Suprapubic skin (tissue), 4 donors: ENCODE data around the gene SLC9A8. TPM values are rescaled to one million over a fixed set of nuclear protein-coding genes. Genes with fewer than 3 reads are reported as not detected.
A peak's percentile ranks its signal among the peaks of the same experiment; 100 is the strongest.
"Not testable (repeated sequence)": the region's sequence is repeated elsewhere in the genome, so short reads cannot be mapped to it uniquely, and the experiment has no call there.

Experiments
- DNase-seq, 2 donors: peaks; one replicate each; pipeline ENCODE4 v3.0.0-alpha.2; 2019; ENCODE audit warnings: low spot score in 2 of 2
- H3K27ac ChIP-seq: fragments of 200-600 bp; sonication (generic); one replicate; pipeline ENCODE4 v1.5.1; 2019
- H3K27me3 ChIP-seq: fragments of 200-600 bp; sonication (generic); one replicate; pipeline ENCODE4 v1.5.1; 2019
- H3K36me3 ChIP-seq: fragments of 200-600 bp; sonication (generic); one replicate; pipeline ENCODE4 v1.5.1; 2019
- H3K4me1 ChIP-seq: fragments of 200-600 bp; sonication (generic); one replicate; pipeline ENCODE4 v1.5.1; 2019
- H3K4me3 ChIP-seq: fragments of 200-600 bp; sonication (generic); one replicate; pipeline ENCODE4 v1.5.1; 2019; ENCODE audit warnings: mild to moderate bottlenecking
- H3K9me3 ChIP-seq: fragments of 200-600 bp; sonication (generic); one replicate; pipeline ENCODE4 v1.5.1; 2019
- EP300 ChIP-seq: sonication (generic); formaldehyde crosslinking; IDR thresholded peaks from one replicate; pipeline ENCODE4 v1.6.1; 2017; ENCODE audit warnings: antibody characterized with exemption
- POLR2A ChIP-seq, 2 donors: fragments of 450-650 bp; IDR thresholded peaks; one replicate each; pipeline ENCODE4 v1.6.1; 2017; ENCODE audit warnings: antibody characterized with exemption in 2 of 2, mild to moderate bottlenecking in 2 of 2, moderate library complexity in 2 of 2
- POLR2AphosphoS5 ChIP-seq, 3 donors: sonication (generic); formaldehyde crosslinking; IDR thresholded peaks; one replicate each; pipeline ENCODE4 v1.6.1; 2017; ENCODE audit warnings: antibody characterized with exemption in 3 of 3
- WGBS: methylation state at CpG from one replicate; pipeline ENCODE4 v1.1.5; 2018; 5-methylcytosine and 5-hydroxymethylcytosine counted together
- total RNA-seq, 4 donors: library from RNA; depleted of rRNA; stranded (reverse); fragments of >200 nt; gene quantifications; one replicate each; pipeline ENCODE4 v1.1.0, GENCODE V29; 2016
- TF ChIP-seq, protein P1 (sequence below), 2 donors: fragments of 200-600 bp in 1 of 2; fragments of 450-650 bp in 1 of 2; sonication (generic) in 1 of 2; IDR thresholded peaks; one replicate each; pipeline ENCODE4 v1.5.1; 2016 to 2019; ENCODE audit warnings: antibody characterized with exemption in 2 of 2, mild to moderate bottlenecking in 1 of 2, moderate library complexity in 1 of 2

Gene SLC9A8
- total RNA-seq, 4 donors from 2014 or later: 5.7 to 15.6 (median 9.2) TPM

DNA sequence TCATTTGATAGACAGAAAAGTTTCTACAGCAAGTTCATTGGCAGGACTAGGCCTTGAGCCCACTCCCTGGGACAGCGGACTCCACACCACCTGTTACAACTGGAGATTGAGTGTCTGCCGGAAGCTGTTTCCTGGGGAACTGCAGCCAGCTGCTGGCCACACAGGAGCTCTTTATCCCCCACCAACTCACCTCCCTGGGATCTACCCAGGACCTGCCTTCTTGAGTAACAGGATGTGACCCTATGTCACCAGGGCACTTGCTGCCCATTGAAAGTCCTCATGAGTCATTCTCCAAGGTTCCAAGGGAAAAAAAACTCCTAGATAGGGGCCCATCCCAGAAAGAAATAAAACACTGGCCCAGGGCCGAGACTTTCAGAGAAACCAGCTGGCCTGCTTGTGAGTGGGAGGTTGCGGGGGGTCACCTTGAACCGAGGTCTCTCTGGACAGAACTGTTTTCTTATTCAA, 37.4 kb upstream of the SLC9A8 start:
- Histone ChIP-seq H3K36me3 (no peaks in the 10 kb centered on the region), H3K4me1 (peaks cover 34% of the 10 kb centered on the region), H3K9me3 (no peaks in the 10 kb centered on the region), H3K27me3 (no peaks in the 10 kb centered on the region), H3K27ac (no peak overlapping the region), H3K4me3 (no peak overlapping the region)
- DNase-seq: peak in 1 of 2 donors; percentile 70
- no peak for TF ChIP-seq EP300
- no peak for TF ChIP-seq POLR2A (IDR thresholded peaks at IDR 0.05)
- TF ChIP-seq POLR2AphosphoS5 (IDR thresholded peaks at IDR 0.05): no peak
- TF ChIP-seq, protein P1, sequence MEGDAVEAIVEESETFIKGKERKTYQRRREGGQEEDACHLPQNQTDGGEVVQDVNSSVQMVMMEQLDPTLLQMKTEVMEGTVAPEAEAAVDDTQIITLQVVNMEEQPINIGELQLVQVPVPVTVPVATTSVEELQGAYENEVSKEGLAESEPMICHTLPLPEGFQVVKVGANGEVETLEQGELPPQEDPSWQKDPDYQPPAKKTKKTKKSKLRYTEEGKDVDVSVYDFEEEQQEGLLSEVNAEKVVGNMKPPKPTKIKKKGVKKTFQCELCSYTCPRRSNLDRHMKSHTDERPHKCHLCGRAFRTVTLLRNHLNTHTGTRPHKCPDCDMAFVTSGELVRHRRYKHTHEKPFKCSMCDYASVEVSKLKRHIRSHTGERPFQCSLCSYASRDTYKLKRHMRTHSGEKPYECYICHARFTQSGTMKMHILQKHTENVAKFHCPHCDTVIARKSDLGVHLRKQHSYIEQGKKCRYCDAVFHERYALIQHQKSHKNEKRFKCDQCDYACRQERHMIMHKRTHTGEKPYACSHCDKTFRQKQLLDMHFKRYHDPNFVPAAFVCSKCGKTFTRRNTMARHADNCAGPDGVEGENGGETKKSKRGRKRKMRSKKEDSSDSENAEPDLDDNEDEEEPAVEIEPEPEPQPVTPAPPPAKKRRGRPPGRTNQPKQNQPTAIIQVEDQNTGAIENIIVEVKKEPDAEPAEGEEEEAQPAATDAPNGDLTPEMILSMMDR (IDR thresholded peaks at IDR 0.05): no peak
- WGBS: 70% methylated on average over 5 of the region's 5 CpGs

DNA sequence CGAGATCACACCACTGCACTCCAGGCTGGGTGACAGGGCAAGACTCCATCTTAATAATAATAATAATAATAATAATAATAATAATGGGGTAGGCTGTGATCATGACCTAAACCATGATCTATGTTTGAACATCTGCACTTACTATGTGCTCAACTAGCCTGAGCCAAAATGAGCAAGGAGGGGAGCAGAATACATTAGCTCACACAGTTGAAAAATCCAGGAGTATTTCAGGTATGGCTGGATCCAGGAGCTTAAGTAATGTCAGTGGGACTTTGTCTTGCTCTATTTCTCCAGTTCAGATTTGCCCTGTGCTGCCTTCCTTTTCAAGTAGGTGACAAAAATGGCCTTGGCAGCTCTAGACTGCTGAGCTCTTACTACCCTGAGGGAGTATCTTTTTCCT, 32.7 kb upstream of the SLC9A8 start:
- Histone ChIP-seq H3K27ac (no peak overlapping the region), H3K4me1 (peaks cover 18% of the 10 kb centered on the region), H3K27me3 (no peaks in the 10 kb centered on the region), H3K36me3 (no peaks in the 10 kb centered on the region), H3K9me3 (no peaks in the 10 kb centered on the region), H3K4me3 (no peak overlapping the region)
- TF ChIP-seq EP300 (no peak), POLR2A (IDR thresholded peaks at IDR 0.05) (no peak), POLR2AphosphoS5 (IDR thresholded peaks at IDR 0.05) (no peak)
- TF ChIP-seq, protein P1 (IDR thresholded peaks at IDR 0.05): no peak
- 87% methylated on average over 1 of the region's 1 CpG for WGBS
- no peak for DNase-seq

DNA sequence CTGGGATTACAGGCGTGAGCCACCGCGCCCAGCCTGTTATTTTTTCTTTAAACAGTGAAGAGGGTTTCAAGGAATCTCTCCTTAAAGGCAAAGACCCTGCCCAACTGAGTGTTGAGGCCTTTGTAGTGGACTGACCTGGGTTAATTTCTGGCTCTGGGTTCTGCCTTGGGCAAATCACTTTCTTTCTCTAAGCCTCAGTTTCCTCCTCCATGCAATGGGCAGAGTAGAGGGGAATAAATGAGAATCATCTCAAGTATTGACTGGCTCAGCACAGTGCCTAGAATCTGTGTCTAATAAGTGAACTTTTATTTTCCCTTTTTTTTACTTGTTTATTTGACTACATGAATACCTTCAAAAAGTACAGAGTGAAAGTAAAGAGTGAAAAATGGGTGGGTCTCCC, 31.0 kb upstream of the SLC9A8 start:
- no peaks in the 10 kb centered on the region for H3K36me3 ChIP-seq
- 93% methylated on average over 3 of the region's 3 CpGs for WGBS
- H3K4me3 ChIP-seq: no peak overlapping the region

DNA sequence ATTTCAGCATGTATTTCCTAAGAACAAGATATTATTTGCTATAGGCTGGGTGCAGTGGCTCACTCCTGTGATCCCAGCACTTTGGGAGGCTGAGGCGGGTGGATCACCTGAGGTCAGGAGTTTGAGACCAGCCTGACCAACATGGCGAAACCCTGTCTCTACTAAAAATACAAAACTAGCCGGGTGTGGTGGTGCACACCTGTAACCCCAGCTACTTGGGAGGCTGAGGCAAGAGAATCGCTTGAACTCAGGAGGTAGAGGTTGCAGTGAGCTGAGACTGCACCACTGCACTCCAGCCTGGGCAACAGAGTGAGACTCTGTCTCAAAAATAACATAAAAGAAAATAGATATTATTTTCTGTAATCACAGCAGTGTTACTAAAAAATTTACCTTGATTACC, 30.2 kb upstream of the SLC9A8 start:
- not testable (repeated sequence) for DNase-seq, H3K27ac ChIP-seq, H3K36me3 ChIP-seq, H3K9me3 ChIP-seq, H3K27me3 ChIP-seq, H3K4me3 ChIP-seq, H3K4me1 ChIP-seq
- 96% methylated on average over 4 of the region's 4 CpGs for whole genome bisulfite sequencing

More for the DNA sequence above, 31.0 kb upstream of the SLC9A8 start:
- TF ChIP-seq, protein P1 (IDR thresholded peaks at IDR 0.05): no peak
- DNase-seq: no peak
- Histone ChIP-seq H3K27ac (no peak overlapping the region), H3K9me3 (no peaks in the 10 kb centered on the region), H3K4me1 (peaks cover 3% of the 10 kb centered on the region), H3K27me3 (no peaks in the 10 kb centered on the region)

DNA sequence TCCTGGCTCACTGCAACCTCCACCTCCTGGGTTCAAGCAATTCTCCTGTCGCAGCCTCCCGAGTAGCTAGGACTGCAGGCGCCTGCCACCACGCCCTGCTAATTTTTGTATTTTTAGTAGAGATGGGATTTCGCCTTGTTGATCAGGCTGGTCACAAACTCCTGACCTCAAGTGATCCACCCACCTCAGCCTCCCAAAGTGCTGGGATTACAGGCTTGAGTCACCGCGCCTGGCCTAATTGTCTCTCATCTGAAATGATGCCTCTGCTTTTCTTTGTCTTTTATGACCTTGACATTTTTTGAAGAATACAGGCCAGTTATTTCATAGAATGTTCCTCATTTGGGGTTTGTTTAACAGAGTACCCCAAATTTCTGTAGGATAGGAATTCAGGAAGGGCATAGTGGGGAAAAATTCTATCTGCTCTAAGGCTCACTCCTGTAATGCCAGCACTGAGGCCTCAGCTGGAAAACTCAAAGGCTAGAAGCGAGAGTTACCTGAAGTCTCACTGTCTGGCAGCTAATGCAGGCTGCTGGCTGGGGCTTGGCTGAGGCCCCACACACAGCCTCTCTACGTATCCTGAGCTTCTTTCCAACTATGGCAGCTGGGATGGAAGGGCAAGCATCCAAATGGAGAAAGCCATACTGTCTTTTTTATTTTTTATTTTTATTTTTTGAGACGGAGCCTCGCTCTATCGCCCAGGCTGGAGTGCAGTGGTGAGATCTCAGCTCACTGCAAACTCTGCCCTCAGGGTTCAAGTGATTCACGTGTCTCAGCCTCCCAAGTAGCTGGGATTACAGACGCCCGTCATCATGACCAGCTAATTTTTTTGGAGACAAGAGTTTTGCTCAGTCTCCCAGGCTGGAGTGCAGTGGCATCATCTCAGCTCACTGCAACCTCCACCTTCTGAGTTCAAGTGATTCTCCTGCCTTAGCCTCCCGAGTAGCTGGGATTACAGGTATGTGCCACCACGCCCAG, 29.3 kb upstream of the SLC9A8 start:
- not testable (repeated sequence) for H3K27me3 ChIP-seq, H3K4me1 ChIP-seq, H3K4me3 ChIP-seq, DNase-seq, H3K27ac ChIP-seq, H3K9me3 ChIP-seq, H3K36me3 ChIP-seq
- WGBS: 80% methylated on average over 17 of the region's 17 CpGs

DNA sequence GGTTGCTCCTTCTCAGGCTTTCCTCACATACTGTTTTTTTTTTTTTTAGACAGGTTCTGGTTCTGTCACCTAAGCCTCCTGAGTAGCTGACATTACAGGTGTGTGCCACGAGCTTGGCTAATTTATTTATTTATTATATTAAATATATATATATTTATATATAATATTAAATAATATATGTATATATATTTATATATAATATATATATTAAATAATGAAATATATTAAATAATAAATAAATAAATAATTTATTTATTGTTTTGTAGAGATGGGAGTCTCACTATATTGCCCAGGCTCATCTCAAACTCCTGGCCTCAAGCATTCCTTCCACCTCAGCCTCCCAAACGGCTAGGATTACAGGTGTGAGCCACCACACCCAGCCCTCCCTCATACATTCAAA, 28.3 kb upstream of the SLC9A8 start:
- TF ChIP-seq, protein P1 (IDR thresholded peaks at IDR 0.05): no peak
- no peak for TF ChIP-seq POLR2AphosphoS5 (IDR thresholded peaks at IDR 0.05)
- no peak for TF ChIP-seq EP300
- TF ChIP-seq POLR2A (IDR thresholded peaks at IDR 0.05): no peak
- H3K4me3 ChIP-seq: no peak overlapping the region
- no peak overlapping the region for H3K27ac ChIP-seq
- no peaks in the 10 kb centered on the region for H3K27me3 ChIP-seq
- WGBS: 88% methylated on average over 2 of the region's 2 CpGs
- no peaks in the 10 kb centered on the region for H3K9me3 ChIP-seq
- no peaks in the 10 kb centered on the region for H3K4me1 ChIP-seq
- DNase-seq: no peak
- no peaks in the 10 kb centered on the region for H3K36me3 ChIP-seq
